A375 (cell line): ENCODE measurements around the gene TMEM187. TPM values are rescaled to one million over a fixed set of nuclear protein-coding genes. Genes with fewer than 3 reads are reported as not detected.

Experiments
- small RNA-seq: library from RNA; depleted of rRNA; stranded (forward); fragments of <200 nt; gene quantifications from one replicate; pipeline ENCODE3, GENCODE V24; 2014
- total RNA-seq: library from RNA; depleted of rRNA; stranded (reverse); fragments of >200 nt; shearing (Covaris generic); gene quantifications from 2 replicates; pipeline ENCODE4 v1.2.3, GENCODE V29; 2014; rRNA removed

TMEM187 gene
- 2.9 TPM in 2 replicates for total RNA-seq

DNA sequence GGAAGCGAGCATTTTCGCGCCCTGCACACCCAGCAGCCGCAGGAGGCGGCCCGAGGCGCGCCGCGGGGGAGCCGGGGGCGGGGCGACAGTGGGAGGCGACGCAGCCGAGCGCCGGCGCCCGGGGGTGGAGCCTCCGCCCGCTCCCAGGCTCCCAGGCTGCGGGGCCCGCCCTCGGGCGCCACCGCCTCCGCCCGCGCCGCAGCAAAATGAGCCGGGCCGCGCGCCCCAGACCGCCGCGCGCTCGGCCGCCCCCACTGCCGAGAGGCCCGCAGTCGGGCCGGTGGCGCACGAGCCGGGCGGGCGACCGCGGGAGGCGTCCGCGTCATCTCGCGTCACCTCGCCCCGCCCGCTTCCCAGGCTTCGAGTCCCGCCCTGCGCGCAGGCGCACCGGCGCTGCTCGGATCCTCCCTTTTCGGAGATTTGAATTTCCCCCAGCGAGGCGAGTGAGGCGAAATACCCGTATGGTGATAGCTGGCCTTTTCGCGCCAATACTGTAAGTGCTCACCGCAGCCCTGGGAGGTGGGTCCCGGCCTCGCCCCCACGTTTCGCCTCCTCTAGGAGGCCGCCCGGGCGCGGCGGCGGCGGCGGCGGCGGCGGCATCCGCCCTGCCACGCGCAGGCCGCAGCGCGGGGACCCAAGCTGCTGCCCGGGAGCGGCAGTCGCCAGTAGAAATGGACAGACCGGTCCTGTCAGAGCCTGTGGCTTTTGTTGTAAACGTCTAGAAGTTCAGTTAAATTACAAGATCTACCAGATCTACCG, at the start of gene TMEM187:
TMEM187 (plus strand) TSS at position 387 of the 759 bp plus-strand sequence. CDS start 9,309 bp downstream, outside the sequence.

GRCh38 chrX:153925739-153926551, 46.6 kb upstream of the TMEM187 start, which contains the start of gene ARHGAP4:
Gene ARHGAP4 (minus strand): TSS chrX:153926264. CDS start chrX:153926202, 62 bp downstream.

DNA sequence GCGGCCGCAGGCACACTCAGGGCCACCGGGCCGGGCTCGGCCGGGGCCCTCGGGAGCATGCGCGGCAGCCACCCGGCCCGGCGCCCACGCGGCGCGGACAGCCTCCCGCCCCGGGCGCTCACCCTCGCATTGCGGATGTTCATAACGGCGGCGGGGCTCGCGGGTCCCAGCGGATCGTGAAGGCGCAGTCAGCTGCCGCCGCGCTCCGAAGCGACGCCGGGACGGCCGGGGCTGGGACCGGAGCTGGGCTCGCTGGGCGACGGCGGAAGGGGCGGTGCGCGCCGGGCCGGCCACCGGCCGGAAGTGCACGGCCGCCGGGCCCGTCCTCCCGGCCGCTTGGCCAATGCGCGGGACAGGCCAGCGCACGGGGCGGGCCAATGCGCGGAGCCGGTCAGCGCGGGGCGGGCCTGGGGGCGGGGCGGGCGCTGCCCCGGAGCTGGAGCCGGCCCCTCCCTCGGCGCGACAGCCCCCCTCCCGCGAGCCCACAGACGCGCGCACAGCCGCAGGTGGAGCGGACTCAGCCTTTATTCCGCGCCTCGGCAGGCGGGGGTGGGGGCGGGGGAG, 37.7 kb upstream of the TMEM187 start, which contains the start of gene NAA10:
NAA10 (minus strand) TSS at position 276 of the 564 bp plus-strand sequence; CDS start at position 143, 133 bp downstream.

DNA sequence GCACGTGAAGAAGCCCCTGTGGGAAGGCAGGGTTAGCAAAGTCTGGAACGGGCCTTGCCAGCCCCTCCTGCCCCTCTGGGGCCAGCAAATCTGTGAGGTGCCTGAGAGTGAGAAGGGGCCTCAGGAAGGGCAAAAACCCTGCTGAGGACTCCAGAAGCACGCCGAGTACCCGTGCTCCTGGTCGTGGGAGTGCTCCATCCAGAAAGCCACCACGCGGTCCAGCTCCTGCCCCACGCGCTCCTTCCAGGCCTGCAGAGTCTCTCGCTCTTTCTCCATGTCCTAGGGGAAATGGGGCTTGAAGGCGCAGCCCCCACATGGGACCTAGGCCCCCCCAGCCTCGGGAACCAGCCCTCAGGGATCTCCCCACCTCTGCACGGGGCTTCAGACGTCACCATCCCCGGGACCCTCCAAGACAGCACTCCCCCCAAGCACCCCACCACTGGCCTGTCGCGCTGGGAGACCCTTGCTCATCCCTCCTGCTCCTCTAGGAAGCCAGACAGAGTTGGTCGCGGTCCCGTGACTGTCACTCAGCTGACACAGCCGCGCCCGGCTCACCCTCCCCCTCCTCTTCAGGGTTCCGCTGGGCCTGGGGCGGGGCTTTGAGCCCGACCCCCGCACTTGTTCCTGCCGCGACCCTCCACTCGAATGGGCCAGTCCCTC, 28.3 kb upstream of the TMEM187 start, which contains the start of gene RENBP:
RENBP (minus strand) TSS at position 504 of the 660 bp plus-strand sequence; CDS start at position 471, 33 bp downstream.

GRCh38 chrX:153971450-153972367, 845 bp upstream of the TMEM187 start, which contains the start of gene HCFC1:
Gene HCFC1 (minus strand): TSS chrX:153971818. CDS start chrX:153970840, 978 bp downstream.

DNA sequence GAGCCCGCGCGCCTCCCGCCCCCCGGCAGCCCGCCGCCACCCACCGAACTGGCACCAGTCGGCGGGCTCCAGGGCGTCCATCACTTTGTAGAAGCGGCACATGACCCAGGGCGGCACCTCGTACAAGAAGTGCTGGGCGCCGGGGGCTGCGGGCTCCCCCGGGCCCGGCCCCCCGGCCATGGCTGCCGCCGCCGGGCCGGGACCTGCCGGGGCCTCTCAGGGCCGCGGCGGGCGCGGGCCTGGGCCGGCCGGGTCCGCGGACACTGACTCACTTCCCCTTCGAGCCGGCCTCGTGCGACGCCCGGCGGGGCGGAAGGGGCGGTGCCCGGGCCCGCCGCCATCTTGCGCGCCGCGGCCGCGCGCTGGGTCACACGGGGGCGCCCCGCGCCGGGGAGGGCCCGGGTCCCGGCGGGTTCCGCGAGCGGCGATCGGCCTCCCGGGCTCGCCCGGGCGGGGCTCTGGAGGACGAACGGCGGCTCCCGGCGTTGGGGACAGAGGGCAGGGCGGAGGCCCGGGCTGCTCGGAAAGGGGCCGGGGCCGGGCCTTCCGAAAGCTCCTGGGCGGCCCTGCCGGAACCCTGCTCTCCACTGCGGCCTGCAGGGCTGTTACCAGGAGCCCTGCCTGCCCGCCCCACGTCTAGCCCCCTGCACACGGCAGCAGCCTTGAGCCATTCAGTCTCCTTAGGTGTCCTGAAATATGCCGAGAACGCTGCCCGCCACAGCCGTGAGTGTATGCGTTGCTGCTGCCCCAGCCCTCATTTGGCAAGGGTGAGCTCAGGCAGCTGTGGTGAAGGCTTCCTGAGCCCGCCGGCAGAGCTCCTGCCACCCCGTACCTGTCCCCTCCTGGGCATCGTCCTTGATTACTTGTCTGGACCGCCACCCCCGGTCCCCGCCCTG, 47.3 kb downstream of the TMEM187 start, which contains the start of gene IRAK1:
IRAK1 (minus strand) TSS at position 270 of the 896 bp plus-strand sequence; CDS start at position 180, 90 bp downstream.

Small RNAs within 50 kb of the gene (small RNA-seq; reads per million reads assigned to genes)
- gene MIR3202-1: not detected

Other genes starting within 250 kb of the TMEM187 start
- gene BCAP31, start 248.4 kb upstream of the TMEM187 start, total RNA-seq: 215 and 221 TPM in 2 replicates
- 17.0 and 17.8 TPM in 2 replicates for gene ABCD1, start 247.9 kb upstream of the TMEM187 start, total RNA-seq
- gene PLXNB3, start 208.5 kb upstream of the TMEM187 start, total RNA-seq: 33.5 and 40.3 TPM in 2 replicates
- 1.8 and 2.0 TPM in 2 replicates for gene SRPK3, start 191.7 kb upstream of the TMEM187 start, total RNA-seq
- gene IDH3G, start 178.4 kb upstream of the TMEM187 start, total RNA-seq: 64.2 and 90.6 TPM in 2 replicates
- 153 and 178 TPM in 2 replicates for gene SSR4, start 178.1 kb upstream of the TMEM187 start, total RNA-seq
- 2.8 and 5.4 TPM in 2 replicates for gene PDZD4, start 142.2 kb upstream of the TMEM187 start, total RNA-seq
- 41.7 and 45.7 TPM in 2 replicates for gene L1CAM, start 86.6 kb upstream of the TMEM187 start, total RNA-seq
- 0.27 TPM in 1 of 2 replicates, not detected in the other for gene AVPR2, start 68.1 kb upstream of the TMEM187 start, total RNA-seq
- gene ARHGAP4, start 46.5 kb upstream of the TMEM187 start, total RNA-seq: 65.6 and 85.4 TPM in 2 replicates
- 140 and 164 TPM in 2 replicates for gene NAA10, start 37.7 kb upstream of the TMEM187 start, total RNA-seq
- gene RENBP, start 28.1 kb upstream of the TMEM187 start, total RNA-seq: 0.23 and 1.1 TPM in 2 replicates
- 73.1 and 81.3 TPM in 2 replicates for gene HCFC1, start 936 bp upstream of the TMEM187 start, total RNA-seq
- 210 and 235 TPM in 2 replicates for gene IRAK1, start 47.1 kb downstream of the TMEM187 start, total RNA-seq
- 51.5 and 59.4 TPM in 2 replicates for gene MECP2, start 125.0 kb downstream of the TMEM187 start, total RNA-seq
- gene OPN1LW, start 171.5 kb downstream of the TMEM187 start, total RNA-seq: not detected in 2 replicates
- not detected in 2 replicates for gene OPN1MW, start 209.8 kb downstream of the TMEM187 start, total RNA-seq
- not detected in 2 replicates for gene OPN1MW2, start 247.0 kb downstream of the TMEM187 start, total RNA-seq